HG03139 (cell line): Measurements from ENCODE around the gene PI4KB.

Experiments used
- ATAC-seq: cut with Tn5 transposase; IDR thresholded peaks from one replicate; pipeline ENCODE4 v1.9.1; 2021; ENCODE audit not compliant: unreplicated experiment

PI4KB gene

GRCh38 chr1:151346769-151347522 is 19.7 kb upstream of the PI4KB start, which contains the start of gene RFX5:
Gene RFX5 (minus strand): TSS chr1:151347252. CDS start chr1:151346320, 932 bp downstream.
- peak; percentile 92 for ATAC-seq

- ATAC-seq: no peak
These were observed 19.0 kb upstream of the PI4KB start for GRCh38 chr1:151346082-151346768.

- ATAC-seq: no peak
These were observed 17.1 kb upstream of the PI4KB start for GRCh38 chr1:151344291-151344690.

- no peak for ATAC-seq
These were observed 16.4 kb upstream of the PI4KB start for GRCh38 chr1:151343587-151343986.

GRCh38 chr1:151342569-151342968 is 15.4 kb upstream of the PI4KB start:
- ATAC-seq: no peak

- no peak for ATAC-seq
These were observed 14.8 kb upstream of the PI4KB start for GRCh38 chr1:151342021-151342420.

- no peak for ATAC-seq
These were observed 13.9 kb upstream of the PI4KB start for GRCh38 chr1:151340870-151341754.

GRCh38 chr1:151336556-151336955 is 9.3 kb upstream of the PI4KB start:
- ATAC-seq: no peak

GRCh38 chr1:151334822-151335221 is 7.6 kb upstream of the PI4KB start:
- ATAC-seq: no peak

- ATAC-seq: peak; percentile 17
These were observed 873 bp upstream of the PI4KB start for GRCh38 chr1:151327903-151328674.

- peak; percentile 46 for ATAC-seq
These were observed 495 bp downstream of the PI4KB start for GRCh38 chr1:151326619-151327222.

GRCh38 chr1:151325646-151326429 is 1.4 kb downstream of the PI4KB start:
- no peak for ATAC-seq

GRCh38 chr1:151325231-151325630 is 2.0 kb downstream of the PI4KB start:
- no peak for ATAC-seq

GRCh38 chr1:151324390-151324930 is 2.8 kb downstream of the PI4KB start:
- no peak for ATAC-seq

GRCh38 chr1:151318975-151319374 is 8.2 kb downstream of the PI4KB start:
- no peak for ATAC-seq

GRCh38 chr1:151315565-151316235 is 11.5 kb downstream of the PI4KB start:
- no peak for ATAC-seq

GRCh38 chr1:151314137-151314875 is 12.9 kb downstream of the PI4KB start:
- ATAC-seq: no peak

- ATAC-seq: no peak
These were observed 13.7 kb downstream of the PI4KB start for GRCh38 chr1:151313501-151313900.
